Measurements from ENCODE around the gene ADAMTSL1.

The ADAMTSL1 gene, protein sequence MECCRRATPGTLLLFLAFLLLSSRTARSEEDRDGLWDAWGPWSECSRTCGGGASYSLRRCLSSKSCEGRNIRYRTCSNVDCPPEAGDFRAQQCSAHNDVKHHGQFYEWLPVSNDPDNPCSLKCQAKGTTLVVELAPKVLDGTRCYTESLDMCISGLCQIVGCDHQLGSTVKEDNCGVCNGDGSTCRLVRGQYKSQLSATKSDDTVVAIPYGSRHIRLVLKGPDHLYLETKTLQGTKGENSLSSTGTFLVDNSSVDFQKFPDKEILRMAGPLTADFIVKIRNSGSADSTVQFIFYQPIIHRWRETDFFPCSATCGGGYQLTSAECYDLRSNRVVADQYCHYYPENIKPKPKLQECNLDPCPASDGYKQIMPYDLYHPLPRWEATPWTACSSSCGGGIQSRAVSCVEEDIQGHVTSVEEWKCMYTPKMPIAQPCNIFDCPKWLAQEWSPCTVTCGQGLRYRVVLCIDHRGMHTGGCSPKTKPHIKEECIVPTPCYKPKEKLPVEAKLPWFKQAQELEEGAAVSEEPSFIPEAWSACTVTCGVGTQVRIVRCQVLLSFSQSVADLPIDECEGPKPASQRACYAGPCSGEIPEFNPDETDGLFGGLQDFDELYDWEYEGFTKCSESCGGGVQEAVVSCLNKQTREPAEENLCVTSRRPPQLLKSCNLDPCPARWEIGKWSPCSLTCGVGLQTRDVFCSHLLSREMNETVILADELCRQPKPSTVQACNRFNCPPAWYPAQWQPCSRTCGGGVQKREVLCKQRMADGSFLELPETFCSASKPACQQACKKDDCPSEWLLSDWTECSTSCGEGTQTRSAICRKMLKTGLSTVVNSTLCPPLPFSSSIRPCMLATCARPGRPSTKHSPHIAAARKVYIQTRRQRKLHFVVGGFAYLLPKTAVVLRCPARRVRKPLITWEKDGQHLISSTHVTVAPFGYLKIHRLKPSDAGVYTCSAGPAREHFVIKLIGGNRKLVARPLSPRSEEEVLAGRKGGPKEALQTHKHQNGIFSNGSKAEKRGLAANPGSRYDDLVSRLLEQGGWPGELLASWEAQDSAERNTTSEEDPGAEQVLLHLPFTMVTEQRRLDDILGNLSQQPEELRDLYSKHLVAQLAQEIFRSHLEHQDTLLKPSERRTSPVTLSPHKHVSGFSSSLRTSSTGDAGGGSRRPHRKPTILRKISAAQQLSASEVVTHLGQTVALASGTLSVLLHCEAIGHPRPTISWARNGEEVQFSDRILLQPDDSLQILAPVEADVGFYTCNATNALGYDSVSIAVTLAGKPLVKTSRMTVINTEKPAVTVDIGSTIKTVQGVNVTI (N-terminal part only)

DNA sequence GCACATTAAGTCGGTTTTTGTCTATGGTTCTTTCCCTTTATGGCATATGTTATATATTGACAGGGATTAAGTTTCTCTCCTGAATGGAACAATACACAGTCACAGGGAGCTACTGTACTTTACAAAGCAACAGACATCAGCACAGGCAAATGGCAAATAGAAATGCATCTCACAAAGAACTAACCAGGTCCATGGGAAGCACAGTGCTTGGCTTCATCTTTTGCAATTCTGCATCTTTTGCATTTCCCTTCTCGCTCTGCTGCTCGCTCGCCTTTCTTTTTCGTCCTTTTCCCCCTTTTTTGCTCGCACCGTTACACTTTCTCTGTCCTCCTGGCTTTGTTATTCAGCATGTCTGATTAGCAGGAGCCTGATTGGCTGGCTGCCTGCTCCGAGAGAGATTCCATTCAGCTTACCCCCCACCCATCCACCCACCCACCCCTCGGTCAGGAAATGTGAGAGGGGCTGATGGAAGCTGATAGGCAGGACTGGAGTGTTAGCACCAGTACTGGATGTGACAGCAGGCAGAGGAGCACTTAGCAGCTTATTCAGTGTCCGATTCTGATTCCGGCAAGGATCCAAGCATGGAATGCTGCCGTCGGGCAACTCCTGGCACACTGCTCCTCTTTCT, at the start of gene ADAMTSL1:
Gene ADAMTSL1, plus strand, starts transcription at position 502 of the 628 bp plus-strand sequence. Its CDS starts 80 bp downstream, at position 582.
- no peak within 1 kb of the TSS for H2AFZ ChIP-seq (ENCODE audit: low read depth, low read length)
- no peak within 1 kb of the TSS for H3K9ac ChIP-seq (ENCODE audit: low read length)
- no peak within 1 kb of the TSS for H3K4me2 ChIP-seq (ENCODE audit: low read length)

DNA sequence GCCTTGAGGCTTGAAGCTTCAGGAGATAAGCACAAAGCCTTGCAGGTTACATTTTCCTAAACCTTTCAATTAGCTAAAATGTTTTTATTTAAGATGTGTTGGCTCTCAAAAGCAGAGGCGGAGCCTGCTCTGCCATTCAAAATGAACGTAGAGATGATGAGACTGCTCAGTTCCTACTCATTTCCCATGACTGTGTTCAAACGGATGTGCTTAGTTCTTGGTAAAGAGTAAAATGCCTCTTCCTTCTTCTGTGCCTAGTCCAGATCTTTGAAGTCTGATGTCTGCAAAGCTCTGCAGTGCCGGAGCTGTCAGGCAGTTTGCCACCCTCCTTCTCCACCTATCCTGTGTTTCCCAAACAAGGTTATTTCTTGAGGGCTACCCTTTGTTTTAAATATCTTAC, 46.3 kb upstream of the ADAMTSL1 start:
- TF ChIP-seq EZH2phosphoT487 (IDR thresholded peaks at IDR 0.05; ENCODE audit: low read depth), result no peak
- TF ChIP-seq, protein P1, sequence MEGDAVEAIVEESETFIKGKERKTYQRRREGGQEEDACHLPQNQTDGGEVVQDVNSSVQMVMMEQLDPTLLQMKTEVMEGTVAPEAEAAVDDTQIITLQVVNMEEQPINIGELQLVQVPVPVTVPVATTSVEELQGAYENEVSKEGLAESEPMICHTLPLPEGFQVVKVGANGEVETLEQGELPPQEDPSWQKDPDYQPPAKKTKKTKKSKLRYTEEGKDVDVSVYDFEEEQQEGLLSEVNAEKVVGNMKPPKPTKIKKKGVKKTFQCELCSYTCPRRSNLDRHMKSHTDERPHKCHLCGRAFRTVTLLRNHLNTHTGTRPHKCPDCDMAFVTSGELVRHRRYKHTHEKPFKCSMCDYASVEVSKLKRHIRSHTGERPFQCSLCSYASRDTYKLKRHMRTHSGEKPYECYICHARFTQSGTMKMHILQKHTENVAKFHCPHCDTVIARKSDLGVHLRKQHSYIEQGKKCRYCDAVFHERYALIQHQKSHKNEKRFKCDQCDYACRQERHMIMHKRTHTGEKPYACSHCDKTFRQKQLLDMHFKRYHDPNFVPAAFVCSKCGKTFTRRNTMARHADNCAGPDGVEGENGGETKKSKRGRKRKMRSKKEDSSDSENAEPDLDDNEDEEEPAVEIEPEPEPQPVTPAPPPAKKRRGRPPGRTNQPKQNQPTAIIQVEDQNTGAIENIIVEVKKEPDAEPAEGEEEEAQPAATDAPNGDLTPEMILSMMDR (IDR thresholded peaks at IDR 0.05; ENCODE audit: low read depth, low read length), result no peak
- no peaks in the 10 kb centered on the region for H3K36me3 ChIP-seq (replicated peaks; ENCODE audit: low read depth, low read length)
- no peak overlapping the region for H3K9ac ChIP-seq (ENCODE audit: low read length)
- no peaks in the 10 kb centered on the region for H3K27me3 ChIP-seq (ENCODE audit: low read depth, low read length)
- H4K20me1 ChIP-seq (ENCODE audit: insufficient read depth, low read length), result no peaks in the 10 kb centered on the region
- H3K9me3 ChIP-seq (ENCODE audit: insufficient read depth, low read length), result no peaks in the 10 kb centered on the region
- no peak overlapping the region for H3K4me3 ChIP-seq (ENCODE audit: low read length)
- H3K79me2 ChIP-seq (ENCODE audit: low read length), result no peaks in the 10 kb centered on the region
- H3K4me2 ChIP-seq (ENCODE audit: low read length), result no peak overlapping the region
- no peaks in the 10 kb centered on the region for H3K4me1 ChIP-seq (ENCODE audit: low read length)
- H2AFZ ChIP-seq (ENCODE audit: low read depth, low read length), result no peak overlapping the region
- H3K27ac ChIP-seq (ENCODE audit: low read length), result no peak overlapping the region

More for the DNA sequence above, at the start of gene ADAMTSL1:
- no peaks in the 10 kb centered on the region for H3K36me3 ChIP-seq (replicated peaks; ENCODE audit: low read depth, low read length)
- no peaks in the 10 kb centered on the region for H3K79me2 ChIP-seq (ENCODE audit: low read length)
- H3K9me3 ChIP-seq (ENCODE audit: insufficient read depth, low read length), result no peaks in the 10 kb centered on the region
- H3K27me3 ChIP-seq (ENCODE audit: low read depth, low read length), result peaks cover 40% of the 10 kb centered on the region
- no peak for TF ChIP-seq EZH2phosphoT487 (IDR thresholded peaks at IDR 0.05; ENCODE audit: low read depth)
- TF ChIP-seq, protein P1 (IDR thresholded peaks at IDR 0.05; ENCODE audit: low read depth, low read length), result no peak
- no peaks in the 10 kb centered on the region for H3K4me1 ChIP-seq (ENCODE audit: low read length)
- no peaks in the 10 kb centered on the region for H4K20me1 ChIP-seq (ENCODE audit: insufficient read depth, low read length)
- H3K27ac ChIP-seq (ENCODE audit: low read length), result no peak within 1 kb of the TSS
- no peak within 1 kb of the TSS for H3K4me3 ChIP-seq (ENCODE audit: low read length)

DNA sequence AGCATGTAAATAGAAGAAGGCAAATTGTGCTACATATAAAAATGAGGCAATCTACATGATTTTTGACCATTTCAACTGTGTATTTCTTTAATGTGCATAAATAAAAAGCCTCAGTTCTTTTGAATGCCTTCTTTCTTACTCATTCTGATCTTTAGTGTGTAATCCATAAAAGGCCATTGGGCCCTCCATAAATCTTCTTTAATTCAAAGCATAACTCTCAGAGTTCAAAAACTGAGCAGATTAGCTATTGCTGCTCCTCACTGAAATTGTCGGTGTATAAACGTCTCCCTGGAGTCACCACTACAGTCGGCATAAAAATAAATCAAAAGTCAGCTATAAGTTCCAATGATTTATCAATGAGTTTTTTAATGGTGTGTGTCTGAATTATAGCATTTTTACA, 45.3 kb upstream of the ADAMTSL1 start:
- Histone ChIP-seq H2AFZ (ENCODE audit: low read depth, low read length) (no peak overlapping the region), H3K9ac (ENCODE audit: low read length) (no peak overlapping the region), H3K36me3 (replicated peaks; ENCODE audit: low read depth, low read length) (no peaks in the 10 kb centered on the region), H3K9me3 (ENCODE audit: insufficient read depth, low read length) (no peaks in the 10 kb centered on the region), H3K4me2 (ENCODE audit: low read length) (no peak overlapping the region), H3K79me2 (ENCODE audit: low read length) (no peaks in the 10 kb centered on the region), H3K27me3 (ENCODE audit: low read depth, low read length) (no peaks in the 10 kb centered on the region), H3K4me3 (ENCODE audit: low read length) (no peak overlapping the region), H4K20me1 (ENCODE audit: insufficient read depth, low read length) (no peaks in the 10 kb centered on the region), H3K27ac (ENCODE audit: low read length) (no peak overlapping the region), H3K4me1 (ENCODE audit: low read length) (no peaks in the 10 kb centered on the region)
- no peak for TF ChIP-seq EZH2phosphoT487 (IDR thresholded peaks at IDR 0.05; ENCODE audit: low read depth)
- TF ChIP-seq, protein P1 (IDR thresholded peaks at IDR 0.05; ENCODE audit: low read depth, low read length), result no peak

Data from OCI-LY3 (cell line).